Progenitor cell of endocrine pancreas (in vitro differentiated cells): ENCODE results near the gene EID2. TPM values are rescaled to one million over a fixed set of nuclear protein-coding genes. Genes with fewer than 3 reads are reported as not detected.

ENCODE experiments used
- DNase-seq: peaks from one replicate; pipeline ENCODE4 v3.0.0; 2021; ENCODE audit warnings: low spot score; ENCODE audit not compliant: unreplicated experiment
- H3K27ac Mint-ChIP-seq: 2 replicates; pipeline ENCODE4 v1.8.0; 2021; ENCODE audit warnings: mild to moderate bottlenecking, moderate library complexity, mixed read lengths
- H3K27me3 Mint-ChIP-seq: 2 replicates; pipeline ENCODE4 v1.8.0; 2021; ENCODE audit warnings: mixed read lengths
- H3K36me3 Mint-ChIP-seq: 2 replicates; pipeline ENCODE4 v1.8.0; 2022; ENCODE audit warnings: mixed read lengths; ENCODE audit not compliant: insufficient read depth
- H3K4me1 Mint-ChIP-seq: 2 replicates; pipeline ENCODE4 v1.8.0; 2021; ENCODE audit warnings: low read depth, mixed read lengths
- H3K4me3 Mint-ChIP-seq: 2 replicates; pipeline ENCODE4 v1.8.0; 2021; ENCODE audit warnings: low read depth, mild to moderate bottlenecking, moderate library complexity, mixed read lengths
- H3K9me3 Mint-ChIP-seq: 2 replicates; pipeline ENCODE4 v1.8.0; 2021; ENCODE audit warnings: low read depth, mixed read lengths
- total RNA-seq: library from RNA; stranded (reverse); gene quantifications from 2 replicates; pipeline ENCODE4 v1.2.1, GENCODE V29; 2021
- TF ChIP-seq, protein P1 (sequence below): fragments of 200-600 bp; sonication (generic); IDR thresholded peaks from one replicate; pipeline ENCODE4 v1.5.0; 2021; ENCODE audit warnings: antibody characterized with exemption, mild to moderate bottlenecking; ENCODE audit not compliant: unreplicated experiment

The EID2 gene
- total RNA-seq, 1 donor from 2014 or later = 24.1 TPM

DNA sequence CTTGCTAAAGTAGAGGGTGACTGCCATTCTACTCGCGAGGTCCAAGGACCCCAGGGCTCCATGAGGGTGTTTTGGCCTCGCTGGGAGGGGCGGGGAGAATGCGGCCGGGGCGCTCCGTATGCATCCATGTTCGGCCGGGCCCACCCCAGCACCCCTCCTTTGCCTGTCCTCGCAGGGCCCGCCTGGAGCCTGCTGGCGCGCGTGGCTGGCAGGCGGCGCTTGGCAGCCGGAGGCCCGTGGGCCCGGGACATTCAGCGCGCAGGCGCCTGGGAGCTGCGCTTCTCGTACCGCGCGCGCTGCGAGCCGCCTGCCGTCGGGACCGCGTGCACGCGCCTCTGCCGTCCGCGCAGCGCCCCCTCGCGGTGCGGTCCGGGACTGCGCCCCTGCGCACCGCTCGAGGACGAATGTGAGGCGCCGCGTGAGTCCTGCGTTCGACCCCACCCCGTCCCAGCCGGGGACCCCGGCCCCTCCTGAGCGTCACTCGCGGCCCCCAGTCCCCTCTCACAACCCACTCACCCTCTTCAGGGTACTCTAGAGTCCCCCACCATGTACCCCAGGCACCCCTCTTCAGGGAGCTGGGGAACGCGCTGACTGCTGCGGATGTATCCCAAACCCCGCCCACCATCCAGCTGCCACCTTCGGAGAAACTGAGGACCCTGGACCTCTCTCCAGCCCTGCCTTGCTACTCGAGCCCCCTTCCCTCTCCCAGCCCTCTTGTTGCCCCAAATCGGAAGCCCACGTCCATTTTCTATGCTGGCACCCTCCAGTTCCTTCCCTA is 37.1 kb downstream of the EID2 start:
- TF ChIP-seq, protein P1, sequence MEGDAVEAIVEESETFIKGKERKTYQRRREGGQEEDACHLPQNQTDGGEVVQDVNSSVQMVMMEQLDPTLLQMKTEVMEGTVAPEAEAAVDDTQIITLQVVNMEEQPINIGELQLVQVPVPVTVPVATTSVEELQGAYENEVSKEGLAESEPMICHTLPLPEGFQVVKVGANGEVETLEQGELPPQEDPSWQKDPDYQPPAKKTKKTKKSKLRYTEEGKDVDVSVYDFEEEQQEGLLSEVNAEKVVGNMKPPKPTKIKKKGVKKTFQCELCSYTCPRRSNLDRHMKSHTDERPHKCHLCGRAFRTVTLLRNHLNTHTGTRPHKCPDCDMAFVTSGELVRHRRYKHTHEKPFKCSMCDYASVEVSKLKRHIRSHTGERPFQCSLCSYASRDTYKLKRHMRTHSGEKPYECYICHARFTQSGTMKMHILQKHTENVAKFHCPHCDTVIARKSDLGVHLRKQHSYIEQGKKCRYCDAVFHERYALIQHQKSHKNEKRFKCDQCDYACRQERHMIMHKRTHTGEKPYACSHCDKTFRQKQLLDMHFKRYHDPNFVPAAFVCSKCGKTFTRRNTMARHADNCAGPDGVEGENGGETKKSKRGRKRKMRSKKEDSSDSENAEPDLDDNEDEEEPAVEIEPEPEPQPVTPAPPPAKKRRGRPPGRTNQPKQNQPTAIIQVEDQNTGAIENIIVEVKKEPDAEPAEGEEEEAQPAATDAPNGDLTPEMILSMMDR = peak; percentile 89

DNA sequence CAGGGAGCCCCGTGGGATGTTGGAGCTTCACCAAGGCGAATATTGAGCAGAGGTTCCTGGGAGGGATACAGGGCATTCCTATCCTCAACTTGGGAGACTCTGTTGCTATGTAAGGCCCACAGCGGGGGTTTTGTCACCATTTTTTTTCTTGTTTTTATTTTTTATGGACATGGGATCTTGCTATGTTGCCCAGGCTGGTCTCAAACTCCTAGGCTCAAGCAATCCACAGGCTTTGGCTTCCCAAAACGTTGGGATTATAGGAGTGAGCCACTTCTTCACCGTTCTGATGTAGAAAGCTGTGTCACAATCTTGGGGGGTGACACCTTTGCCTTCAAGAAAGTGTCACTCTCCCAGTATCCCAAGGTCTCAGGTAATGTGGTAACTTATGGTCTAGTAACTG is 38.6 kb downstream of the EID2 start:
- peaks cover 8% of the 10 kb centered on the region for H3K4me1 Mint-ChIP-seq
- H3K27ac Mint-ChIP-seq = no peak overlapping the region
- no peak for DNase-seq
- H3K4me3 Mint-ChIP-seq = no peak overlapping the region
- H3K9me3 Mint-ChIP-seq = no peaks in the 10 kb centered on the region
- peaks cover 81% of the 10 kb centered on the region for H3K27me3 Mint-ChIP-seq
- TF ChIP-seq, protein P1 = no peak
- no peaks in the 10 kb centered on the region for H3K36me3 Mint-ChIP-seq

More for the DNA sequence above, 37.1 kb downstream of the EID2 start:
- peak; percentile 53 for DNase-seq
- Mint-ChIP-seq H3K4me1 (peaks cover 8% of the 10 kb centered on the region), H3K36me3 (no peaks in the 10 kb centered on the region), H3K27ac (no peak overlapping the region), H3K27me3 (peaks cover 77% of the 10 kb centered on the region), H3K4me3 (no peak overlapping the region), H3K9me3 (no peaks in the 10 kb centered on the region)

DNA sequence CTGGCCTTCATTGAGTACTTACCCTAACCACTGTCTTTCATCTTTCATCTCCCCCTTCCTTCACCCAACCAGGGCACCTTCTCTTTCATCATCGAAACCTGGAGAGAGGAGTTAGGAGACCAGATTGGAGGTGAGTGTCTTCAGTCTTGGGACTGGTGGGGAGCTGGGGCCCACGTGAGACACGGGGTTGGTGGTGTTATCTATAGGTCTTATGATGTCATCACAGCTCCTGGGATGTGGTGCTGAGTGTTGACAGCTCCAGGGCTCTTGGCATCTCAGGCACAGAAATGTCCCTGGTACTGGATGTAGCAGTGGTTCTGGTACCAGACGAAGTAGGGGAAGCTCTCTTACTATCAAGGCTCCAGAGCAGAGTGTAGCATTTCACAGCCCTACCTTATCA is 39.4 kb downstream of the EID2 start:
- peaks cover 8% of the 10 kb centered on the region for H3K4me1 Mint-ChIP-seq
- TF ChIP-seq, protein P1 = no peak
- no peak overlapping the region for H3K27ac Mint-ChIP-seq
- H3K4me3 Mint-ChIP-seq = no peak overlapping the region
- H3K27me3 Mint-ChIP-seq = peaks cover 79% of the 10 kb centered on the region
- DNase-seq = no peak
- no peaks in the 10 kb centered on the region for H3K9me3 Mint-ChIP-seq
- no peaks in the 10 kb centered on the region for H3K36me3 Mint-ChIP-seq

DNA sequence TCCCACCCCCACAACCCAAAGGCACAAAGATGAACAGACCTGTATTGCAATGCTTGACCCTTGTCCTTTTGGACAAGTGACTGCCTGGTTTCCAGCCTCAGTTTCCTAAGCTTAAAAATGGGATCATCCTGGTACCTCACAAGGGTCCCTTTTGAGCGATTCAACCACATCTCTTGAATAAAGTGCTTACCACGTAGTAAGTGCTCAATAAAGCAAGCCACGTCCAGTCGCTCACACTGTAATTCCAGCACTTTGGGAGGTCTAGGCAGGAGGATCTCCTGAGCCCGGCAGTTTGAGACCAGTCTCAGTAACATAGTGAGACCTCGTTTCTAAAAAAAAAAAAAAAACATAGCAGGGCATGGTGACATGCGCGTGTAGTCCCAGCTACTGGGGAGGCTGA is 40.0 kb downstream of the EID2 start:
- Mint-ChIP-seq H3K4me3 (no peak overlapping the region), H3K27ac (no peak overlapping the region), H3K27me3 (peaks cover 73% of the 10 kb centered on the region), H3K9me3 (no peaks in the 10 kb centered on the region), H3K4me1 (peaks cover 8% of the 10 kb centered on the region), H3K36me3 (no peaks in the 10 kb centered on the region)
- TF ChIP-seq, protein P1 = no peak
- DNase-seq = no peak

DNA sequence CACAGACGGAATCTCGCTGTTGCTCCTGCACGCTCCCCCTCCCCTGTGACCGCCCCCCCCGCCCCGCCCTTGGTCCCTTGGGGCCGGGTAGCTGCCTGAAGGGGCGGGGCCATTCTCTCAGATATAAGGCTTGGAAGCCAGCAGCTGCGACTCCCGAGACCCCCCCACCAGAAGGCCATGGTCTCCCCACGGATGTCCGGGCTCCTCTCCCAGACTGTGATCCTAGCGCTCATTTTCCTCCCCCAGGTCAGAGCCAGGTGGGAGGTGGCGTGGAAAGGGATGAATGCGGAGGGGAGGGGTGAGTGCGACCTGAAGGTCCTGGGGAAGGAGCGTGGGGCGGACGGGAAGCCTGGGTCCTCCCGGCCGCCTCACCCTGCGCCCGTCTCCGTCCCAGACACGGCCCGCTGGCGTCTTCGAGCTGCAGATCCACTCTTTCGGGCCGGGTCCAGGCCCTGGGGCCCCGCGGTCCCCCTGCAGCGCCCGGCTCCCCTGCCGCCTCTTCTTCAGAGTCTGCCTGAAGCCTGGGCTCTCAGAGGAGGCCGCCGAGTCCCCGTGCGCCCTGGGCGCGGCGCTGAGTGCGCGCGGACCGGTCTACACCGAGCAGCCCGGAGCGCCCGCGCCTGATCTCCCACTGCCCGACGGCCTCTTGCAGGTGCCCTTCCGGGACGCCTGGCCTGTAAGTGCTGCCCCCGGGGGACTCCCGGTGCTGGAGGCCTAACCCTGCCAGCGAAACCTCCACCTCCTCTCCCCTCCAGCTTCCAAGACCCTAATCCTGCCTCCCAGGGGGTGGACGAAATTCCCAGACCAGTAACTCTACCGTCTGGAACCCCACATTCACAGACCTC is 40.9 kb downstream of the EID2 start, which contains the start of gene DLL3:
Gene DLL3 (plus strand): TSS at position 150 of the 845 bp plus-strand sequence. CDS start 28 bp downstream, at position 178.
- peaks cover 8% of the 10 kb centered on the region for H3K4me1 Mint-ChIP-seq
- TF ChIP-seq, protein P1 = no peak
- H3K27ac Mint-ChIP-seq = peak within 1 kb of the TSS; percentile 1

More for the DNA sequence above, 40.9 kb downstream of the EID2 start, which contains the start of gene DLL3:
- no peak for DNase-seq
- Mint-ChIP-seq H3K4me3 (peak within 1 kb of the TSS; percentile 43), H3K9me3 (no peaks in the 10 kb centered on the region), H3K36me3 (no peaks in the 10 kb centered on the region), H3K27me3 (peaks cover 64% of the 10 kb centered on the region)
